Adipocyte (in vitro differentiated cells): ENCODE results near the gene SCG3.

Source experiments
- DNase-seq: peaks from one replicate; pipeline ENCODE4 v3.0.0-alpha.2; 2015; ENCODE audit warnings: low read depth
- H3K27me3 ChIP-seq: replicated peaks from 2 replicates; pipeline ENCODE4 v1.7.0; 2013; ENCODE audit warnings: mild to moderate bottlenecking, low read length, moderate library complexity; ENCODE audit not compliant: control insufficient read depth, insufficient read depth
- H3K36me3 ChIP-seq: 2 replicates; pipeline ENCODE4 v1.7.0; 2013; ENCODE audit warnings: low read length, mild to moderate bottlenecking, moderate library complexity; ENCODE audit not compliant: control insufficient read depth, insufficient read depth, severe bottlenecking
- H3K4me1 ChIP-seq: 2 replicates; pipeline ENCODE4 v1.7.0; 2013; ENCODE audit warnings: mild to moderate bottlenecking, low read length, moderate library complexity; ENCODE audit not compliant: control insufficient read depth, insufficient read depth
- H3K4me3 ChIP-seq: 2 replicates; pipeline ENCODE4 v1.7.0; 2013; ENCODE audit warnings: mild to moderate bottlenecking, low read length, moderate library complexity
- H3K9ac ChIP-seq: 2 replicates; pipeline ENCODE4 v1.7.0; 2013; ENCODE audit warnings: mild to moderate bottlenecking, low read length, moderate library complexity
- H3K9me3 ChIP-seq: 2 replicates; pipeline ENCODE4 v1.7.0; 2013; ENCODE audit warnings: mild to moderate bottlenecking, low read length, moderate library complexity; ENCODE audit not compliant: control insufficient read depth

Gene SCG3

DNA sequence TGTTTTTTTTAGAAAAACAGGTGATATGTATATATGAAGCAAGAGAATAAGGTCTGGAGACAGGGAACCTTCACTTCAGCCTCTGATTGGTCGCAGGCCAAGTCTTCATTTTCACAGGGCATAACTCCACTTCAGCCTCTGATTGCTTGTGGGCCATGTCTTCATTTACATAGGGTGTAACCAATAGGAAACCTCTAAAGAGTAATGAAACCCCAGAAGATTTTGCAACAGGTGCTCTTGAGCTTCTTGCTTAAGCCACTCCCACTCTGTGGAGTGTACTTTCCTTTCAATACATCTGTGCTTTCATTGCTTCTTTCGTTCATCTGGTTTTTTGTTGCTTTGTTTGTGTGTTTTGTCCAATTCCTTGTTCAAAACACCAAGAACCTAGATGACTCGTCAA, 22.6 kb upstream of the SCG3 start:
- Histone ChIP-seq H3K9ac (no peak overlapping the region), H3K36me3 (no peaks in the 10 kb centered on the region), H3K4me1 (no peaks in the 10 kb centered on the region), H3K4me3 (no peak overlapping the region), H3K27me3 (no peaks in the 10 kb centered on the region), H3K9me3 (no peaks in the 10 kb centered on the region)
- DNase-seq, result no peak

DNA sequence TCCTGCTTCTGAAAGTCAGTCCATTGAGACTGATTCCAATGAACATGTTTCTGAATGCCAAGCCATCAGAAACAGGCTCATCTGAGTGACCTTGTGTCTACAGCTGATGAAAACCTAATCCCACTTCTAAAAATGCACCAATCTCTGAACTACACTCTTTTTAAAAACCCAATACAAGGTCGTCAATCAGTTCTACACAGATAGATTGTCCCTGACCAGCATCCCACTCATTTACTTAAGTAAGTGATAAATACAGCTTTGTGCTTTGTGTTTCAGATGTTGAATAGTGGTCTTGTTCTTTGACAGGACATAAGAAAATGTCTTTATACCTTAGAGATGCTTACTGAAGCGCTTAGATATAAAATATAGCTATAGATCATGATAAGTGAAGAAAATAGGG, 20.2 kb upstream of the SCG3 start:
- H3K36me3 ChIP-seq, result no peaks in the 10 kb centered on the region
- H3K4me1 ChIP-seq, result no peaks in the 10 kb centered on the region
- no peaks in the 10 kb centered on the region for H3K27me3 ChIP-seq
- DNase-seq, result no peak
- no peaks in the 10 kb centered on the region for H3K9me3 ChIP-seq
- H3K4me3 ChIP-seq, result no peak overlapping the region
- H3K9ac ChIP-seq, result no peak overlapping the region

GRCh38 chr15:51667478-51667877, 13.8 kb upstream of the SCG3 start:
- no peaks in the 10 kb centered on the region for H3K4me1 ChIP-seq
- H3K4me3 ChIP-seq, result no peak overlapping the region
- no peak overlapping the region for H3K9ac ChIP-seq
- peaks cover 7% of the 10 kb centered on the region for H3K27me3 ChIP-seq
- H3K9me3 ChIP-seq, result no peaks in the 10 kb centered on the region
- H3K36me3 ChIP-seq, result no peaks in the 10 kb centered on the region
- DNase-seq, result no peak

DNA sequence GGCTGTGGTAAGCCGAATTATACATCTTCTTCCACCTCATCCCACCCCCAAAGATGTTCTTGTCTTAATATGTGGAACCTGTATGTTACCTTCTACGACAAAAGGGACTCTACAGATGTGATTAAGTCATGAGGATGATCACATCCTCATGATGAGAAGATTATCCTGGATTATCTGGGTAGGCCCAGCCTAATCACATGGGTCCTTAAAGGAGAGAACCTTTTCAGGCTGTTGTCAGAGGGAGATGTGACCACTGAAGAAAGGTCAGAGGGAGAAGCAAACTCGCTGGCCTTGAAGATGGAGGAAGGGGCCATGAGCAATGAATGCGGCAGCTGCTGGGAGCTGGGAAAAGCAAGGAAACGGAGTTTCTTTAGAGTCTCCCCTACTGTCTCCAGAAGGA, 12.9 kb upstream of the SCG3 start:
- DNase-seq, result no peak

GRCh38 chr15:51669381-51669780, 11.9 kb upstream of the SCG3 start:
- Histone ChIP-seq H3K36me3 (no peaks in the 10 kb centered on the region), H3K27me3 (peaks cover 12% of the 10 kb centered on the region), H3K4me1 (no peaks in the 10 kb centered on the region), H3K9me3 (no peaks in the 10 kb centered on the region), H3K4me3 (no peak overlapping the region), H3K9ac (no peak overlapping the region)
- no peak for DNase-seq

More for the DNA sequence above, 12.9 kb upstream of the SCG3 start:
- Histone ChIP-seq H3K4me1 (no peaks in the 10 kb centered on the region), H3K36me3 (no peaks in the 10 kb centered on the region), H3K9ac (no peak overlapping the region), H3K27me3 (peaks cover 7% of the 10 kb centered on the region), H3K4me3 (no peak overlapping the region), H3K9me3 (no peaks in the 10 kb centered on the region)

GRCh38 chr15:51672155-51672687, 9.1 kb upstream of the SCG3 start:
- H3K36me3 ChIP-seq, result no peaks in the 10 kb centered on the region
- H3K4me3 ChIP-seq, result no peak overlapping the region
- H3K9me3 ChIP-seq, result no peaks in the 10 kb centered on the region
- DNase-seq, result no peak
- peaks cover 21% of the 10 kb centered on the region for H3K27me3 ChIP-seq
- no peak overlapping the region for H3K9ac ChIP-seq
- H3K4me1 ChIP-seq, result no peaks in the 10 kb centered on the region

DNA sequence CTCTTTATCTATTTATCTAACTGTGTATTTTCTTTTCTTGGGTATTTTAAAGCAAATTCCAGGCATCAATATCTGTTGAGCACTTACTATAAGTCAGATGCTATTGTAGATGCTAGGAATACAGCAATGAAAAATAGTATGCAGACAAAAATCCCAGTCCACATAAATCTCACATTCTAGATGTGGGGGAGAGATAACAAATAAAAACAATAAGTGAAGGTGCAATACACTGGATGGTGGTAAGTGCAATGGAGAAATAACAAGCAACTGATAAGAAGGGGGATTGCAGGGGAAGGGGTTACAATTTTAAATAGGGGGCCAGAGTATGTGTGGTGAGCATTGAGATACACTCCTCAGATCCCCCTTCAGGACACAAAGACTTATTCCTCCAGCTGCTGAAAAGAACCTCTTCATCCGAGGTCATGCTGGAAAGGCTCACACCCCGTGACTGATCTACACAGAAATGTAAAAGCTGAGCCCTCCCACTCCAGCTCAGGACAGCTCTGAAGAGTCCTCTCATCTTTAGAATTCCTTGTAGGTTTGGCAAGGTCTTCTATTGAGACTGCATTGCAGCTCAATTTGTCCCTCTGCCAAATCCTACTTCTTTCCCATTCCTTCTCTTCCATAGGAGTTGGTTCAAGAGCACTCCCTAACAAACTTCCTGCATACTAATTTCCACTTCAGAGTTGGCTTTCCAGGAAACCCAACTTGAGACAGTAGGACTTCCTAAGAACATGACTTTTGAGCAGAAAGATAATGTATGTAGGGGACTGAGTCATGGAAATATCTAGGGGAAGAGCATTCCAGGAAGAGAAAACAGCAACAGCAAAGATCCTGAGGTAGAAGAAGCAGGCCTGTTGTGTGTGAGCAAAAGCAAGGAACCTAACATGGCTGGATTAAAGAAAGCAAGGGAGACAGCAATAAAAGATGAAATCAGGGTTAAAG, 8.1 kb upstream of the SCG3 start:
- Histone ChIP-seq H3K4me3 (no peak overlapping the region), H3K9ac (no peak overlapping the region), H3K4me1 (no peaks in the 10 kb centered on the region), H3K9me3 (no peaks in the 10 kb centered on the region), H3K27me3 (peaks cover 18% of the 10 kb centered on the region), H3K36me3 (no peaks in the 10 kb centered on the region)
- no peak for DNase-seq

- no peak overlapping the region for H3K9ac ChIP-seq
- no peaks in the 10 kb centered on the region for H3K9me3 ChIP-seq
- H3K4me3 ChIP-seq, result no peak overlapping the region
- H3K36me3 ChIP-seq, result no peaks in the 10 kb centered on the region
- H3K27me3 ChIP-seq, result peaks cover 21% of the 10 kb centered on the region
- no peaks in the 10 kb centered on the region for H3K4me1 ChIP-seq
- DNase-seq, result no peak
Measured at GRCh38 chr15:51675234-51675633, 6.1 kb upstream of the SCG3 start.

DNA sequence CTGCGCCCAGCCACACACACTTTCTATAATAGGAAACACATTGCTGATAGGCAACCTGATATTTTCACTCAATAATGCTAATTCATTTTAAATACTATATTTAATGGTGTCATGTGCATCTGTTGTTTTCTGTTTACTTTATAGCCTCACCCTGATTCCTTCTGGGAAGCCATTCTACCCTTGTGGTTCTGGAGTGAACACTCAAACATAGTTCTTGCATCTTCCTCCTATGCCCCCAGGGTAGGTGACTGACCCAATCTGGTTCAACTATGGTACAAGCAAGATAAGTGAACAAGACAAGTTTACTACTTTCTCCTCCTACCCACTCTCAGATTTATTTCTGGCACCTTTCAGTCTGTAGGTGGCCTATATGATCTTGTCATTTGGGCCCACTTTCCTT, 4.3 kb upstream of the SCG3 start:
- H3K27me3 ChIP-seq, result peaks cover 26% of the 10 kb centered on the region
- no peaks in the 10 kb centered on the region for H3K36me3 ChIP-seq
- H3K4me3 ChIP-seq, result no peak overlapping the region
- peaks cover 3% of the 10 kb centered on the region for H3K4me1 ChIP-seq
- H3K9ac ChIP-seq, result no peak overlapping the region
- no peaks in the 10 kb centered on the region for H3K9me3 ChIP-seq
- no peak for DNase-seq

- H3K4me1 ChIP-seq, result peaks cover 3% of the 10 kb centered on the region
- no peaks in the 10 kb centered on the region for H3K9me3 ChIP-seq
- DNase-seq, result no peak
- H3K36me3 ChIP-seq, result no peaks in the 10 kb centered on the region
- no peak overlapping the region for H3K4me3 ChIP-seq
- H3K9ac ChIP-seq, result no peak overlapping the region
- H3K27me3 ChIP-seq, result peaks cover 26% of the 10 kb centered on the region
Measured at GRCh38 chr15:51677452-51677851, 3.9 kb upstream of the SCG3 start.

DNA sequence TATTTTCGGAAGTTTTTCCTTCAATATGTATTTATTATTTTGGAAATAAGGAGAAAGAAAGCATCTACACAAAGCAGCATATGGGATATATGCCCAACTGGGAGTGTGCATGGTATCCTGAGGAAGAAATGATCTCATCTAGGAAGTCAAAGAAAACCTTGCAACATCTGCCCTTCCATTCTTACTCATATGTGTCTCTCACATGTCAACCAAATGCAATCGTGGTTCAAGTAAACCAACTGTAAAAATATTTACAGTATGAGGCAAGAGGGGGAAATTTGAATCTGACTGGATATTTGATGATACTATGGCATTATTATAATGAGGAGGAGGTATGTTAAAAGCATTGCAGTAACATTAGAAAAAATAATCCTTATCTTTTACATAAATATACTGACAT, 3.2 kb upstream of the SCG3 start:
- no peak overlapping the region for H3K9ac ChIP-seq
- H3K4me1 ChIP-seq, result peaks cover 3% of the 10 kb centered on the region
- H3K36me3 ChIP-seq, result no peaks in the 10 kb centered on the region
- H3K9me3 ChIP-seq, result no peaks in the 10 kb centered on the region
- no peak overlapping the region for H3K4me3 ChIP-seq
- no peak for DNase-seq
- peaks cover 32% of the 10 kb centered on the region for H3K27me3 ChIP-seq
